ENCODE data around the gene SNRPD3.
"Not testable (repeated sequence)": the region's sequence is repeated elsewhere in the genome, so short reads cannot be mapped to it uniquely, and the experiment has no call there.

SNRPD3 gene

DNA sequence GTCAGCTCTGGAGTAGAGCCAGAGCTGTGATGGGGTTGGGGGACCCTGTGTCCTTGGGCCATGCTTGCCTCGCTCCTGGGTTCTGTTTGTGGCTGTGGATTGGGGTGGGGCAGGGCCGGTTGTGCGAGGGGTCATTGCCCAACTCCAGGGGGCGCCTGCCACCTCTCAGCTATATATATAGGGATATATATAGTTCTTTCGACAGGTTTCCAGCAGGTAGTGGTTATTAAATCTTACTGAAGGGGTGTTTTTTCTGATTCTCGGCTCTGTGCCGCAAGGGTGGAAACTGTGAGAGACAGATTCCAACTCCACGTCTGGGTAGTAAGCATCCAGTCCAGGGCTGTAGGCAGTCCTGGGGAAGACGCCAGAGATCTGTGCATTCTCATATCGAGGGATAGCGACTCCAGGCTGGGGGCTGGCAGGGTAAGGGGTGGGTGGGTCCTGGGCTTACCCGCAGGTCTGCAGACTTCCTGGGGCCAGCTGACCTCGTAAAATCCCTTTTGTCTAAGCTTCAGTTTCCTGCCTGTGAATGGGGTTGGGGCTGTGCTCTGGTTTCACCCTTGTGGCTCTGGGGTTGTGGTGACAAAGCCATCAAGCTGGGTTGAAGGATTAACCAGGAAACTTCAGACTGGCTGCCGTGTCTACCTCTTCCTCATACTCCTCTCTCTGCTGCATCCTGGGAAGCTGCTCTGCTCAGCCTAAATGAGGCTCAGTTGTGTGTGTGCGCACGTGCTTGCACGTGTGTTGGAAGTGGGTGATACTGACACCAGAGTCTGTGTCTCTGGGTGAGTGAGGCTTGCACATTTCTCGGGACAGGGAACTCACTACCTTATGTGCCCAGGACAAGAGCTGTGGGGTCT, 48.2 kb downstream of the SNRPD3 start:
- CTCF ChIA-PET; DNase-seq (ENCODE audit: low read depth, low spot score); POLR2A ChIA-PET; H3K4me3 ChIP-seq (ENCODE audit: low read depth, low read length): not testable (repeated sequence)

GRCh38 chr22:24606340-24606739, 50.5 kb downstream of the SNRPD3 start:
- POLR2A ChIA-PET; CTCF ChIA-PET; H3K4me3 ChIP-seq (ENCODE audit: low read depth, low read length); DNase-seq (ENCODE audit: low read depth, low spot score): not testable (repeated sequence)

DNA sequence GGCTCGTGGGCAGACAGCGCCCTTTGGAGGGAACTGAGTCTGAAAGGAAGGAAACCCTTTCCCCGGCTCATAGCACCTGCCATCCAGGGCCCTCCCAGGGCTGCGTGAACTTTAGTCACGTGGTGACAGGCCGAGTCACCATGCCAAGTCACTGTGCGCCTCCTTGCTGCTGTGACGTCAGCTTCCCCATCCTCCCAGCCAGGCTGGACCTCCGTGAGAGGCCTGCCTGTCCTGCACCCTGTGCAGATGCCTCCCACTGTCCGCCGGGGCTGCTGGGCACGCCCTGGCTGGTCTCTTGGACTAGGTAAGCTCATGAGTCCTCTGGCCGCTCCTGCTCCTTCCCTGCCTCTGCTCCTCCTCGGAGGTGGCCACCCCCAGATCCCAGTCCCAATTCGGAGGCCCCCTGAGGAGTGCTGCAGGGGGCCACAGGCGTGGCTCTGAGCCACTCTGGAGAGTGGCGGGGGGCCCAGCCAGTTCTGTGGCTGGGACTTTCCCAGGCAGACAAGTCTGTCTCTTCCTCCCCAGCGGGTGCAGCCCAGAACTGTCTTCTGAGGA, 51.7 kb downstream of the SNRPD3 start:
- H3K4me3 ChIP-seq (ENCODE audit: low read depth, low read length); POLR2A ChIA-PET; CTCF ChIA-PET; DNase-seq (ENCODE audit: low read depth, low spot score): not testable (repeated sequence)

DNA sequence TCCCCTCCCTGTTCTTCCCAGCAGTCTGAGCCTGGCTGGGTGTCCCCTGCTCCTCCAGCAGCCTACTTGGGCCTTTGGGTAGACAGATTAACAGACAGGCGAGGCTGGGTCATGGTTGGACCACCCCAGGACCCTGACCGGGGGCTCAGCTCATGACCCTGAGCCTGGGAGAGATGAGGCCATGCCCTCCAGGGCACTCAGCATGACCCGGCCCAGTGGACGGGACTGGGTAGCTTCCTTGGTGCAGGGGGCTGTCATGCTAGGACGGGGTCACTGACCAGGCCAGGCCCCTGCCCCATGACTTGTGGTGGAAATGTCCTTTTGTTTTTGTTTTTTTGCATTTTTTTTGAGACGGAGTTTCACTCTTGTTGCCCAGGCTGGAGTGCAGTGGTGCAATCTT, 52.5 kb downstream of the SNRPD3 start:
- CTCF ChIA-PET; POLR2A ChIA-PET; H3K4me3 ChIP-seq (ENCODE audit: low read depth, low read length); DNase-seq (ENCODE audit: low read depth, low spot score): not testable (repeated sequence)

DNA sequence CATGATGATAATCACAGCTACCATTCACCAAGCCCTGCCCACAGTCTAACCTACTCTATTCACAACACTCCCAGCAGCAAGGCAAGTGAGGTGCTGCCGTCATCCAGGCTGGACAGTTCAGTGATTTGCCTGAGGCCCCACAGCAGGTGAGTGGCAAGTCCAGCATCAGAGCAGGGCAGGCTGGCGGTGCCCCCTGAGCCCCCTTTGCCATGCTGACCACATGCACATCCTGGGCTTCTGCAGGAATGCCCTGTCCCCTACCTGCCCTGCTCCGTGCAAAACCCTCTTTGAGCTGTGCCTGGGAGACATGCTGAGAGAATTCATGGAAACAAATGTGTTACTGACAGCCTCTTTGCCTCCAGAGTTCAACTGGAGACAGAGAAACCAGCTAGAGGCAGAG, 54.1 kb downstream of the SNRPD3 start:
- DNase-seq (ENCODE audit: low read depth, low spot score); CTCF ChIA-PET; POLR2A ChIA-PET; H3K4me3 ChIP-seq (ENCODE audit: low read depth, low read length): not testable (repeated sequence)

DNA sequence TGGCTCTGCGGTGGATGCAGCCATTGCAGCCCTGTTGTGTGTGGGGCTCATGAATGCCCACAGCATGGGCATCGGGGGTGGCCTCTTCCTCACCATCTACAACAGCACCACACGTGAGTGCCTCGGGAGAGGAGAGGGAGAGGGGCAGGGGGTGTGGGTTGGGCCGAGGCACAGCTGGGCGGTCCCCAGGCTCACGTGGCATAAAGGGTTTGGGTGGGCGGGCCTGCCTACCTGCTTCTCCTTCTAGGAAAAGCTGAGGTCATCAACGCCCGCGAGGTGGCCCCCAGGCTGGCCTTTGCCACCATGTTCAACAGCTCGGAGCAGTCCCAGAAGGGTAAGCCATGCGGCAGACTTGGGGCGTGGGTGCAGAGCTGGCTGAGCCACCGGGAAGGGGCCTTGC, 59.0 kb downstream of the SNRPD3 start:
- H3K4me3 ChIP-seq (ENCODE audit: low read depth, low read length); CTCF ChIA-PET; DNase-seq (ENCODE audit: low read depth, low spot score); POLR2A ChIA-PET: not testable (repeated sequence)

DNA sequence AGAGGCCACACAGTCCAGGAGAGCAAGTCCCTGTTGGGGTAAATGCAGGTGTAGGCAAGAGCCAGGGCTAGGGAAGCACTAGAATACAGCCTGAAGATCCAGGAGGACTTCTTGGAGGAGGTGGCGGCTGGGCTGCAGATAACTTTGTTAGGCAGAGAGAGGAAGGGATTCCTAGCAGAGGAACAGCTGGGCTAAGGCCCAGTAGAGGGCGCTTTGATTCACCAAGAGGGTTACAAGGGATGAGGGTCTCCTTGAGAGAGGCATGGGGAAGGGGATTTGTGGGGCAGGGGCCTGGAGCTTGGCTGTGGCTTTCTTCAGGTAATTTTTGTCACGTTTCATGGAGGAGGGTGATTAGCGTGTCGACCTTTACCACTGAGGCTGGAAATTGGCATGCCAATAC, 65.4 kb downstream of the SNRPD3 start:
- CTCF ChIA-PET, POLR2A ChIA-PET: not testable (repeated sequence)

DNA sequence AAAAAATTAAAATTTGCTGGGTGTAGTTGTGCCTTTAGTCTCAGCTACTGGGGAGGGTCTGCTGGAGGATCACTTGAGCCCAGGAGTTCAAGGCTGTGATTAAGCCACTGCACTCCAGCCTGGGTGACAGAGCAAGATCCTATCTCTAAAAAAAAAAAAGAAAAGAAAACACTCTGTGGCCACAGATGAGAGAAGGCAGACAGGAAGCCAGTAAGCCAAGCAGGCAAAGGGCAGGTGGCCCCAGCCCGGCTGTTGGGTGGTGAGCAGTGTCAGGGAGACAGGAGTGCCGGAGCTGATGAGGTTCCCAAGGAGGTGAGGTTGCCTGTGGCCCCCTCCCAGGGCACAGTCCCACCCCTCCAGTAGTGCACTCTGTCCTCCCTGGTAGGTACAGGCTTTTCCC, 66.8 kb downstream of the SNRPD3 start:
- POLR2A ChIA-PET; CTCF ChIA-PET; H3K4me3 ChIP-seq (ENCODE audit: low read depth, low read length); DNase-seq (ENCODE audit: low read depth, low spot score): not testable (repeated sequence)

More for the DNA sequence above, 65.4 kb downstream of the SNRPD3 start:
- not testable (repeated sequence) for H3K4me3 ChIP-seq (ENCODE audit: low read depth, low read length); DNase-seq (ENCODE audit: low read depth, low spot score)
